OCI-LY1 (cell line): ENCODE measurements around the gene NUP214.

Experiments
- H2AFZ ChIP-seq: fragments of 200-600 bp; sonication (generic), shearing (Covaris generic); 2 replicates; pipeline ENCODE4 v1.6.0; 2014; ENCODE audit warnings: antibody characterized with exemption, mild to moderate bottlenecking, low read length
- H3F3A ChIP-seq: fragments of 200-600 bp; sonication (generic), shearing (Covaris generic); 2 replicates; pipeline ENCODE4 v1.6.0; 2014; ENCODE audit warnings: mild to moderate bottlenecking, antibody characterized with exemption, low read length, moderate library complexity; ENCODE audit not compliant: insufficient read depth
- H3K27ac ChIP-seq: fragments of 200-600 bp; sonication (generic); 2 replicates; pipeline ENCODE4 v1.5.1; 2014; ENCODE audit warnings: low read length, mixed run types, mild to moderate bottlenecking, low read depth; ENCODE audit not compliant: poor library complexity, severe bottlenecking
- H3K27me3 ChIP-seq: fragments of 200-600 bp; sonication (generic); 2 replicates; pipeline ENCODE4 v1.6.0; 2014; ENCODE audit warnings: antibody characterized with exemption, mild to moderate bottlenecking, low read length, moderate library complexity; ENCODE audit not compliant: insufficient read depth
- H3K36me3 ChIP-seq: fragments of 200-600 bp; sonication (generic); 2 replicates; pipeline ENCODE4 v1.6.1; 2014; ENCODE audit warnings: mild to moderate bottlenecking, antibody characterized with exemption, low read length, moderate library complexity, mixed read lengths; ENCODE audit not compliant: insufficient read depth
- H3K4me1 ChIP-seq: fragments of 200-600 bp; sonication (generic); 2 replicates; pipeline ENCODE4 v1.5.1; 2014; ENCODE audit warnings: mild to moderate bottlenecking, low read length, moderate library complexity; ENCODE audit not compliant: insufficient read depth, severe bottlenecking
- H3K4me2 ChIP-seq: fragments of 200-600 bp; sonication (generic), shearing (Covaris generic); 2 replicates; pipeline ENCODE4 v1.6.1; 2014; ENCODE audit warnings: low read length
- H3K4me3 ChIP-seq: fragments of 200-600 bp; sonication (generic); 2 replicates; pipeline ENCODE4 v1.5.1; 2014; ENCODE audit warnings: low read length, low read depth, mild to moderate bottlenecking, mixed read lengths; ENCODE audit not compliant: poor library complexity, severe bottlenecking
- H3K79me2 ChIP-seq: fragments of 200-600 bp; shearing (Covaris generic); 2 replicates; pipeline ENCODE4 v1.6.1; 2016; ENCODE audit warnings: mixed run types, low read length, mixed read lengths; ENCODE audit not compliant: insufficient read depth
- H3K9ac ChIP-seq: fragments of 200-600 bp; sonication (generic), shearing (Covaris generic); 2 replicates; pipeline ENCODE4 v1.6.1; 2014; ENCODE audit warnings: mild to moderate bottlenecking, low read length, mixed read lengths
- H3K9me2 ChIP-seq: fragments of 200-600 bp; sonication (generic), shearing (Covaris generic); 2 replicates; pipeline ENCODE4 v1.6.1; 2014; ENCODE audit warnings: low read depth, mild to moderate bottlenecking, low read length, mixed read lengths
- H3K9me3 ChIP-seq: fragments of 200-600 bp; shearing (Covaris generic); 2 replicates; pipeline ENCODE4 v1.6.1; 2014; ENCODE audit warnings: low read length, mixed read lengths
- H4K20me1 ChIP-seq: fragments of 200-600 bp; sonication (generic), shearing (Covaris generic); 2 replicates; pipeline ENCODE4 v1.6.0; 2016; ENCODE audit warnings: mild to moderate bottlenecking, low read length; ENCODE audit not compliant: insufficient read depth
- EZH2 ChIP-seq: fragments of 200-600 bp; sonication (generic), shearing (Covaris generic); IDR thresholded peaks from 2 replicates; pipeline ENCODE4 v1.8.0; 2017; ENCODE audit warnings: borderline replicate concordance, mixed run types, mild to moderate bottlenecking, antibody characterized with exemption, low read length, moderate library complexity, mixed read lengths
- TF ChIP-seq, protein P1 (sequence below): fragments of 200-600 bp; sonication (generic), shearing (Covaris generic); IDR thresholded peaks from 2 replicates; pipeline ENCODE4 v1.5.1; 2017; ENCODE audit warnings: mild to moderate bottlenecking, antibody characterized with exemption, low read length, moderate library complexity, mixed read lengths

Gene NUP214

DNA sequence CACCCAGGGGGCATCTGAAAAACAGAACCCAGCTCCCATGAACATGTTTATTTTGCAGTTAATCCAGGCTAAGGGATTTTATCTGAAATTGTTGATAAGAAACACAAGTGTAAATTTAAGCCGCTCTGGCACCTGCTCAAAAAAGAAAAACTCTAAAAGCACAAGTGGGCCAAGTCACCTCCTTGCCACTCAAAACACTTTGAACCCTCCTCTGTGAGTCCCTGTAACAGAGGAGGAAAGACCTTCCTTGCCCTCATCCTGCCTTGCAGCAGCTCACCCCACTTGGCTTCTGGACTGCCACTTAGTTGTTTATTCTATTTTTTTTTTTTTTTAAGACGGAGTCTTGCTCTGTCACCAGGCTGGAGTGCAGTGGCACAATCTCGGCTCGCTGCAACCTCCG lies 111.4 kb downstream of the NUP214 start:
- no peak for TF ChIP-seq EZH2
- TF ChIP-seq, protein P1, sequence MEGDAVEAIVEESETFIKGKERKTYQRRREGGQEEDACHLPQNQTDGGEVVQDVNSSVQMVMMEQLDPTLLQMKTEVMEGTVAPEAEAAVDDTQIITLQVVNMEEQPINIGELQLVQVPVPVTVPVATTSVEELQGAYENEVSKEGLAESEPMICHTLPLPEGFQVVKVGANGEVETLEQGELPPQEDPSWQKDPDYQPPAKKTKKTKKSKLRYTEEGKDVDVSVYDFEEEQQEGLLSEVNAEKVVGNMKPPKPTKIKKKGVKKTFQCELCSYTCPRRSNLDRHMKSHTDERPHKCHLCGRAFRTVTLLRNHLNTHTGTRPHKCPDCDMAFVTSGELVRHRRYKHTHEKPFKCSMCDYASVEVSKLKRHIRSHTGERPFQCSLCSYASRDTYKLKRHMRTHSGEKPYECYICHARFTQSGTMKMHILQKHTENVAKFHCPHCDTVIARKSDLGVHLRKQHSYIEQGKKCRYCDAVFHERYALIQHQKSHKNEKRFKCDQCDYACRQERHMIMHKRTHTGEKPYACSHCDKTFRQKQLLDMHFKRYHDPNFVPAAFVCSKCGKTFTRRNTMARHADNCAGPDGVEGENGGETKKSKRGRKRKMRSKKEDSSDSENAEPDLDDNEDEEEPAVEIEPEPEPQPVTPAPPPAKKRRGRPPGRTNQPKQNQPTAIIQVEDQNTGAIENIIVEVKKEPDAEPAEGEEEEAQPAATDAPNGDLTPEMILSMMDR = no peak
- Histone ChIP-seq H3K79me2 (no peaks in the 10 kb centered on the region), H3K9me2 (no peaks in the 10 kb centered on the region), H2AFZ (no peak overlapping the region), H3K36me3 (peaks cover 25% of the 10 kb centered on the region), H3K4me1 (peaks cover 15% of the 10 kb centered on the region), H3K4me2 (no peak overlapping the region), H3K9me3 (no peaks in the 10 kb centered on the region), H3K27me3 (no peaks in the 10 kb centered on the region), H3K4me3 (no peak overlapping the region), H4K20me1 (no peaks in the 10 kb centered on the region), H3F3A (no peaks in the 10 kb centered on the region), H3K9ac (no peak overlapping the region), H3K27ac (no peak overlapping the region)

DNA sequence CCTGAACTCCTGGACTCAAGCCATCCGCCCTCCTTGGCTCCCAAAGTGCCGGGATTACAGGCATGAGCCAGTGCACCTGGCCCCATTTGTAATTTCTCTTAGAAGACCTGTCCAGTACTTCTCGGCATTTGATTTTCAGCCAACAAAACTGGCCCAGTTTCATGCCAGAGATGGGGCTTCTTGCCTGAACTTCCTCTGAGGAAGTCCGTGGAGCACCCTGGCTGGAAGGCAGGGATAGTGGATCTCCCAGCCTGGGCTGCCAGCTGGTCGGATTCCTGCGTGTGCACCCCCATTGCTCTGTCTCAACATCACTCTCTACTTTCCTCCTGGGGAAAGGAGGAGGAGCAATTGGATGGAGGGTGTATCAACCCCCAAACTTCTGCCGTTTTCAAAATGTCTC lies 111.9 kb downstream of the NUP214 start:
- peaks cover 15% of the 10 kb centered on the region for H3K4me1 ChIP-seq
- H3K4me3 ChIP-seq = no peak overlapping the region
- H4K20me1 ChIP-seq = no peaks in the 10 kb centered on the region
- H3K9me2 ChIP-seq = no peaks in the 10 kb centered on the region
- H3K79me2 ChIP-seq = no peaks in the 10 kb centered on the region
- no peaks in the 10 kb centered on the region for H3K27me3 ChIP-seq
- H3K9me3 ChIP-seq = no peaks in the 10 kb centered on the region
- no peak overlapping the region for H3K9ac ChIP-seq
- H3K27ac ChIP-seq = no peak overlapping the region
- no peak overlapping the region for H2AFZ ChIP-seq
- peaks cover 20% of the 10 kb centered on the region for H3K36me3 ChIP-seq
- H3K4me2 ChIP-seq = no peak overlapping the region
- no peaks in the 10 kb centered on the region for H3F3A ChIP-seq
- TF ChIP-seq, protein P1 = no peak
- no peak for TF ChIP-seq EZH2

DNA sequence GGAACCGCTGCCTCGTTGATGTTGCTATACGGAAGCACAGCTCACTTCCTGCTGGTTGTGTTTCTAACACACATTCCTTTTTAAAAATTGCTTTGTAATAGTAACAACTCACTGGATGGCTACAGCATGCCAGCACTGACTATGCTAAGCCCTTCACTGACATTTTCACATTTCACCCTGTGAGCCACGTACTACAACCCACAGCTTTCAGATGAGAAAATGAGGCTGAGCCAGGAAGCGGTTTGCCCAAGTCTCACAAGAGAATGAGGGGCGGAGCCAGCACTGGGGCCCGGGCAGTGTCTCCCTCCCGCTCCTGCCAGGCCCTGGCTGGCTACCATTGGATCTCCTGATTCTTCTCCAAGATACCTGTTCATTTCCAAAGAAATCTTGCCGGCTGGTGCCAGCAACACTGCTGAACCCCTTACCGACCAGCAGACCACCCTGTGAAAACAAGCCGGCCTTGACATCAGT lies 112.6 kb downstream of the NUP214 start:
- Histone ChIP-seq H3K4me2 (peak overlapping the region; percentile 59), H2AFZ (peak overlapping the region; percentile 91; the same call in 1 of the 2 replicates), H3K27me3 (no peaks in the 10 kb centered on the region), H3K27ac (peak overlapping the region; percentile 65), H3K9ac (peak overlapping the region; percentile 50), H4K20me1 (no peaks in the 10 kb centered on the region), H3K9me3 (no peaks in the 10 kb centered on the region), H3K4me1 (peaks cover 15% of the 10 kb centered on the region), H3K9me2 (no peaks in the 10 kb centered on the region), H3K36me3 (peaks cover 16% of the 10 kb centered on the region), H3K4me3 (peak overlapping the region; percentile 26), H3K79me2 (no peaks in the 10 kb centered on the region), H3F3A (no peaks in the 10 kb centered on the region)
- no peak for TF ChIP-seq EZH2
- TF ChIP-seq, protein P1 = no peak
